ENCODE results near the gene CYP11A1. TPM values are rescaled to one million over a fixed set of nuclear protein-coding genes. Genes with fewer than 3 reads are reported as not detected.

The CYP11A1 gene
- total RNA-seq, 2 donors from 2014 or later, result not detected

DNA sequence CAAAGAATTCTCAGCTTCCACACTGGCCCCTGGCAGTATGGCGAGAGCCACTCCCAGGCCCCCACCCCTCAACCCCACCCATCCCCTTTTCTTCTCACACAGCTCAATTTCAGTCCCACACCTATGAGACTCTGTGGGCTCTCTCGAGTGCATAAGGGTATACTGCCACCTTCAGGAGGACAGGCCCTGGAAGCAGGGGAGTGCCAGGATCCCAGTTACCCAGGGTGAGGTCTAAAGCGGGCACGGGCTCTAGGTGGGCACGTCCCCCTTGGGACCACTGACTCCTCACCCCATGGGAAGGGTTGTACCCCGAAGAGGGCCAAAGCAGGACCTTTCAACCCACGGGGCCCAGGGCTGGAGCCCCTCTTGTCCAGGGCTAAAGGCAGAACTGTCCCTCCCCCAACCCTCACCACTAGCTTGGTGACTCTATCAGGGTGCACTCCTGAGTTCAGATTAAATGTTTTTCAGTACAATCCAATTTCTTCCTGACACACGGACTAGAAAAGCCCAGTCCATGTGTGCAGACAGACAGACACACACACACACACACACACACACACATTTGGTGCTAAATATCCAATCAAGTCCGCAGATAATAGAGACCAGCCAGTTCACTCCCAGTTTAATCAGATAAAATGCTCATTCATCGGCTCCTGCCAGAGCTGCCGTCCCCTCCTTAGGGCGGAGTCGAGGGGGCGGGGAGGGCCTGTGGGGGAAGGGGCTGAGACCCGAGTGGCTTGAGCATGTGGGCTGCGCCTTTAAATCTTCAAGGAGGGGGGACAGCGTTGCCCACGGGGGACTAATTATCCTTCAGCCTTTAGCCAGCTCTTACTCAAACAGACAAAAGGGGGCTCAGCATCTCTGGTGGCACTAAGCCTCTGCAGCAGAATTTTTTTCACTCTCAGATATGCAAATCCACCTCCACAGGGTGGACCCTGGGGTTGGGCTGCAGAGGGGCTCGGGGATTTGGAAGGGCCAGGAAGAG is 59.3 kb downstream of the CYP11A1 start:
- H3K27me3 ChIP-seq (replicated peaks; ENCODE audit: insufficient read depth), result no peaks in the 10 kb centered on the region
- ATAC-seq (ENCODE audit: insufficient number of reproducible peaks, low FRiP score, low read depth), result no peak
- no peak overlapping the region for H3K4me3 ChIP-seq

DNA sequence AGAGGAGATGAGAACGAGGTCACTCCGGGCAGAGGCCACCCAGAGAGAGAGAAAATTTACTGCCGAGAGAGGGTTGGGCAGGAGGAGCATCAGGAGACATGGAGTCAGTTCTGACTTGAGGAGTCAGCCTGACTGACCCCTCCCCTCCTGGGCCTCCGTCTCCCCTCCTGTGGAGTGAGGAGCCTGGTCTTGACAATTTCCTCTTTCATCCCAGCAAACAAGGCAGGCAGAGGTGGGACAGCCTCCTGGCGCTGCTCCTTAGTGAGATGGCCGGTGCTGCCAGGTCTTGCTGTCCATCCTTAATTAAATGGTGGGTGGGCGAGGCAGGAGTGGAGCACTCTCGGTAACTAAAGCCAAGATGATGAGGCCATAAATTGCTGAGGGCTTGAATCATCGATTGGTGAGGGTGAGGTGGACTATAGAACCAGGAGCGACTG is 60.6 kb downstream of the CYP11A1 start:
- TF ChIP-seq, protein P1, sequence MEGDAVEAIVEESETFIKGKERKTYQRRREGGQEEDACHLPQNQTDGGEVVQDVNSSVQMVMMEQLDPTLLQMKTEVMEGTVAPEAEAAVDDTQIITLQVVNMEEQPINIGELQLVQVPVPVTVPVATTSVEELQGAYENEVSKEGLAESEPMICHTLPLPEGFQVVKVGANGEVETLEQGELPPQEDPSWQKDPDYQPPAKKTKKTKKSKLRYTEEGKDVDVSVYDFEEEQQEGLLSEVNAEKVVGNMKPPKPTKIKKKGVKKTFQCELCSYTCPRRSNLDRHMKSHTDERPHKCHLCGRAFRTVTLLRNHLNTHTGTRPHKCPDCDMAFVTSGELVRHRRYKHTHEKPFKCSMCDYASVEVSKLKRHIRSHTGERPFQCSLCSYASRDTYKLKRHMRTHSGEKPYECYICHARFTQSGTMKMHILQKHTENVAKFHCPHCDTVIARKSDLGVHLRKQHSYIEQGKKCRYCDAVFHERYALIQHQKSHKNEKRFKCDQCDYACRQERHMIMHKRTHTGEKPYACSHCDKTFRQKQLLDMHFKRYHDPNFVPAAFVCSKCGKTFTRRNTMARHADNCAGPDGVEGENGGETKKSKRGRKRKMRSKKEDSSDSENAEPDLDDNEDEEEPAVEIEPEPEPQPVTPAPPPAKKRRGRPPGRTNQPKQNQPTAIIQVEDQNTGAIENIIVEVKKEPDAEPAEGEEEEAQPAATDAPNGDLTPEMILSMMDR (IDR thresholded peaks at IDR 0.05), result no peak
- DNase-seq (ENCODE audit: low spot score), result no peak
- no peaks in the 10 kb centered on the region for H3K9me3 ChIP-seq
- no peak for ATAC-seq (ENCODE audit: insufficient number of reproducible peaks, low FRiP score, low read depth)
- H3K4me3 ChIP-seq, result no peak overlapping the region
- no peaks in the 10 kb centered on the region for H3K4me1 ChIP-seq (ENCODE audit: control insufficient read depth in 1 of 2, low read depth in 2 of 2)
- H3K36me3 ChIP-seq, result no peaks in the 10 kb centered on the region
- H3K27me3 ChIP-seq (replicated peaks; ENCODE audit: insufficient read depth), result no peaks in the 10 kb centered on the region
- H3K27ac ChIP-seq, result no peak overlapping the region

More for the DNA sequence above, 59.3 kb downstream of the CYP11A1 start:
- TF ChIP-seq, protein P1 (IDR thresholded peaks at IDR 0.05), result peak; percentile 73
- no peak for DNase-seq (ENCODE audit: low spot score)
- Histone ChIP-seq H3K4me1 (ENCODE audit: control insufficient read depth in 1 of 2, low read depth in 2 of 2) (no peaks in the 10 kb centered on the region), H3K27ac (no peak overlapping the region), H3K36me3 (no peaks in the 10 kb centered on the region), H3K9me3 (no peaks in the 10 kb centered on the region)

DNA sequence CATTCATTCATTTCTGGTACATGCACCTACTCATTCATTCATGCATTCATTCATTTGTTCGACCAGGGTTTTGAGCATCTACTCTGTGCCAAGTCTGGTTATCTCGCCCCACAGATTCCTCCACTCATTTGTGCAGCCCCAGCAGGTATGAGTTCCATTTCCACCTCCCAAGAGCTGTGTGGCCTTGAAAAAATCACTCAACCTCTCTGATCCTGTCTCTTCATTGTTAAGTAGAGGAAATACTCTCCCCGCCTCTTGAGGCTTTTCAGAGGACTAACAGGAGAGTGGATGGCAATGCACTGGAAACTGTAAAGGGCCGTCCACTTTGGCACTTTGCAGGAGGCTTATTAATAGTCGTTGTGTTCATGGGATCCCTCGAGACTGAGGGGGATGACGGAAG is 61.8 kb downstream of the CYP11A1 start:
- TF ChIP-seq, protein P1 (IDR thresholded peaks at IDR 0.05), result no peak
- DNase-seq (ENCODE audit: low spot score), result no peak
- Histone ChIP-seq H3K4me1 (ENCODE audit: control insufficient read depth in 1 of 2, low read depth in 2 of 2) (no peaks in the 10 kb centered on the region), H3K27ac (no peak overlapping the region), H3K4me3 (no peak overlapping the region), H3K9me3 (no peaks in the 10 kb centered on the region), H3K36me3 (no peaks in the 10 kb centered on the region), H3K27me3 (replicated peaks; ENCODE audit: insufficient read depth) (no peaks in the 10 kb centered on the region)
- ATAC-seq (ENCODE audit: insufficient number of reproducible peaks, low FRiP score, low read depth), result no peak

DNA sequence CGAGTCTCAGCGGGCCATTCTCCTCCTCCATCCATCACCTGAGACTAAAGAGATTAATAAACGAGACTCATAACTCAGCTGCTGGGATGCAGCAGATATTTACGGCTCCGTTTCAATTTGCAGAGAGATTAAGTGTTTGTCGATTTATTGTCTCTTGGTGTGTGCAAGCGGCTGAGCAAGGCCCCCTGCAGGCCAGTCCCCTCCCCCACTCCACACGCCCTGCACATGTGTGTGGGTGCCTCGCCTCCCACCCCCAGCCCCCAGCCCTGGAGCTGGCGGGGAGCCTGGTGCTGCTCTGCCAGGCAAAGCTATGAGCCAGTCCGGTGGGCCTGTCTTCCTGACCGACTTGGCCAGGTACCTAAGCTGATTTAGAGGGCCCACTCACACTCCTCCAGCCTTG is 63.0 kb downstream of the CYP11A1 start:
- H3K9me3 ChIP-seq, result no peaks in the 10 kb centered on the region
- DNase-seq (ENCODE audit: low spot score) (no peak), ATAC-seq (ENCODE audit: insufficient number of reproducible peaks, low FRiP score, low read depth) (no peak)
- no peaks in the 10 kb centered on the region for H3K36me3 ChIP-seq
- no peak overlapping the region for H3K4me3 ChIP-seq
- H3K4me1 ChIP-seq (ENCODE audit: control insufficient read depth in 1 of 2, low read depth in 2 of 2), result no peaks in the 10 kb centered on the region
- TF ChIP-seq, protein P1 (IDR thresholded peaks at IDR 0.05), result no peak
- no peak overlapping the region for H3K27ac ChIP-seq
- no peaks in the 10 kb centered on the region for H3K27me3 ChIP-seq (replicated peaks; ENCODE audit: insufficient read depth)

DNA sequence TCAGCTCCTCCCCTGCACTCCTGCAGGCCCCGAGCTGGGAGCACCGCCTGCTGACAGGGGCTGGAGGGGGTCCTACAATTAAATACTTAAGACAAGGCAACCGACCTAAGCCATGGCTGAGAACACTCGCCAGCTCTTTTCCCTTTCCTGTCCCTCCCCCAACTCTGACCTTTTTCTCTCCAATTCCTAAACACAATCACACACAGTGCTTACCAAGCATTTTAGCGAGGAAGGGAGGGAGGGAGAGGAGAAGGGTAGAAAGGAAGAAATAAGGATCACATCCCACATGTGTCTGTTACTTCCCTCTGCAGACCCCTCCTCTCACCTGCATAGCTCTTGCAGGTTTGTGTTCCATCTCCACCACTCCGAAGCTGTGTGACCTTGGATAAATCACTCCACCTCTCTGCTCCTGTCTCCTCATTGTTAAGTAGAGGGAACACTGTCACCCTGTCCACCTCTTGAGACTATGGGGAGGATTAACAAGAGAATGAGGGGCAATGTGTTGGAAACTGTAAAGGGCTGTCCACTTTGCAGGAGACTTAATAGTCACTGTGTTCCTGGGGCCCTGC is 63.6 kb downstream of the CYP11A1 start:
- Histone ChIP-seq H3K9me3 (no peaks in the 10 kb centered on the region), H3K36me3 (no peaks in the 10 kb centered on the region), H3K27me3 (replicated peaks; ENCODE audit: insufficient read depth) (no peaks in the 10 kb centered on the region), H3K4me1 (ENCODE audit: control insufficient read depth in 1 of 2, low read depth in 2 of 2) (no peaks in the 10 kb centered on the region), H3K4me3 (no peak overlapping the region), H3K27ac (no peak overlapping the region)
- no peak for ATAC-seq (ENCODE audit: insufficient number of reproducible peaks, low FRiP score, low read depth)
- TF ChIP-seq, protein P1 (IDR thresholded peaks at IDR 0.05), result no peak
- no peak for DNase-seq (ENCODE audit: low spot score)
